HG03045 (cell line): Measurements from ENCODE around the gene ANTXR1.
"Not testable (repeated sequence)": the region's sequence is repeated elsewhere in the genome, so short reads cannot be mapped to it uniquely, and the experiment has no call there.

ENCODE experiments used
- ATAC-seq: cut with Tn5 transposase; IDR thresholded peaks from one replicate; pipeline ENCODE4 v1.9.1; 2021; ENCODE audit warnings: mild to moderate bottlenecking, moderate library complexity; ENCODE audit not compliant: unreplicated experiment

Gene ANTXR1

GRCh38 chr2:69253112-69253511 is 240.1 kb downstream of the ANTXR1 start:
- ATAC-seq, result no peak

- no peak for ATAC-seq
Measured at GRCh38 chr2:69253611-69254301, 240.8 kb downstream of the ANTXR1 start.

GRCh38 chr2:69255760-69256159 is 242.8 kb downstream of the ANTXR1 start:
- no peak for ATAC-seq

GRCh38 chr2:69259994-69260591 is 247.1 kb downstream of the ANTXR1 start:
- not testable (repeated sequence) for ATAC-seq

- ATAC-seq, result no peak
Measured at GRCh38 chr2:69260666-69261065, 247.7 kb downstream of the ANTXR1 start.

- ATAC-seq, result no peak
Measured at GRCh38 chr2:69269330-69269729, 256.4 kb downstream of the ANTXR1 start.

- no peak for ATAC-seq
Measured at GRCh38 chr2:69271831-69272257, 258.9 kb downstream of the ANTXR1 start.

- ATAC-seq, result no peak
Measured at GRCh38 chr2:69272803-69273471, 260.0 kb downstream of the ANTXR1 start.

- no peak for ATAC-seq
Measured at GRCh38 chr2:69275490-69275889, 262.5 kb downstream of the ANTXR1 start.

GRCh38 chr2:69278366-69278765 is 265.4 kb downstream of the ANTXR1 start:
- ATAC-seq, result no peak

- ATAC-seq, result no peak
Measured at GRCh38 chr2:69279211-69279610, 266.2 kb downstream of the ANTXR1 start.

GRCh38 chr2:69279931-69280681 is 267.1 kb downstream of the ANTXR1 start:
- no peak for ATAC-seq

GRCh38 chr2:69280796-69281412 is 267.9 kb downstream of the ANTXR1 start:
- no peak for ATAC-seq

GRCh38 chr2:69285379-69285894 is 272.5 kb downstream of the ANTXR1 start:
- no peak for ATAC-seq

- no peak for ATAC-seq
Measured at GRCh38 chr2:69287544-69287943, 274.6 kb downstream of the ANTXR1 start.

- no peak for ATAC-seq
Measured at GRCh38 chr2:69288429-69288828, 275.4 kb downstream of the ANTXR1 start.

- ATAC-seq, result no peak
Measured at GRCh38 chr2:69291004-69291650, 278.1 kb downstream of the ANTXR1 start.

- ATAC-seq, result no peak
Measured at GRCh38 chr2:69291721-69292120, 278.7 kb downstream of the ANTXR1 start.

GRCh38 chr2:69292256-69292655 is 279.3 kb downstream of the ANTXR1 start:
- ATAC-seq, result no peak

GRCh38 chr2:69296421-69296820 is 283.4 kb downstream of the ANTXR1 start:
- ATAC-seq, result no peak
